Hematopoietic multipotent progenitor cell (in vitro differentiated cells): ENCODE measurements around the gene TXNRD2. TPM values are rescaled to one million over a fixed set of nuclear protein-coding genes. Genes with fewer than 3 reads are reported as not detected.
"Not testable (repeated sequence)": the region's sequence is repeated elsewhere in the genome, so short reads cannot be mapped to it uniquely, and the experiment has no call there.

Experiments used
- DNase-seq, 3 donors: peaks; one replicate each; pipeline ENCODE4 v3.0.0-alpha.2; 2011 to 2015; ENCODE audit warnings: low read depth in 2 of 3, low spot score in 2 of 3
- total RNA-seq: library from RNA; depleted of rRNA; stranded (reverse); fragments of >200 nt; gene quantifications from one replicate; pipeline ENCODE4 v1.2.3, GENCODE V29; 2012

The TXNRD2 gene
- total RNA-seq, 1 donor, result 31.5 TPM

- DNase-seq, result no peak
Measured at GRCh38 chr22:19836512-19836911, 105.1 kb downstream of the TXNRD2 start.

GRCh38 chr22:19834599-19834998 is 107.0 kb downstream of the TXNRD2 start:
- DNase-seq, result no peak

- DNase-seq, result not testable (repeated sequence)
Measured at GRCh38 chr22:19833327-19833726, 108.3 kb downstream of the TXNRD2 start.

GRCh38 chr22:19832476-19833108 is 109.0 kb downstream of the TXNRD2 start:
- peak in 1 of 3 donors; percentile 11 for DNase-seq

GRCh38 chr22:19831979-19832378 is 109.6 kb downstream of the TXNRD2 start:
- not testable (repeated sequence) for DNase-seq

GRCh38 chr22:19831016-19831415 is 110.6 kb downstream of the TXNRD2 start:
- no peak for DNase-seq

- DNase-seq, result no peak
Measured at GRCh38 chr22:19828035-19828401, 113.6 kb downstream of the TXNRD2 start.

GRCh38 chr22:19827341-19828034 is 114.1 kb downstream of the TXNRD2 start:
- DNase-seq, result no peak

- no peak for DNase-seq
Measured at GRCh38 chr22:19826619-19826950, 115.0 kb downstream of the TXNRD2 start.

- no peak for DNase-seq
Measured at GRCh38 chr22:19825904-19826618, 115.6 kb downstream of the TXNRD2 start.

Other genes with a start within 250 kb of the TXNRD2 start
- 79.4 TPM for gene SEPTIN5, start 227.3 kb downstream of the TXNRD2 start, total RNA-seq
- 11.0 TPM for gene GP1BB, start 218.3 kb downstream of the TXNRD2 start, total RNA-seq
- gene TBX1, start 181.0 kb downstream of the TXNRD2 start, total RNA-seq, result not detected
- 10.0 TPM for gene GNB1L, start 86.9 kb downstream of the TXNRD2 start, total RNA-seq
- gene RTL10, start 86.9 kb downstream of the TXNRD2 start, total RNA-seq, result 22.9 TPM
- gene COMT, start within 50 bp of the TXNRD2 start, total RNA-seq, result 416 TPM
- gene ARVCF, start 75.0 kb upstream of the TXNRD2 start, total RNA-seq, result 60.9 TPM
- 63.6 TPM for gene TANGO2, start 79.3 kb upstream of the TXNRD2 start, total RNA-seq
- 29.6 TPM for gene DGCR8, start 138.4 kb upstream of the TXNRD2 start, total RNA-seq
- 90.5 TPM for gene RANBP1, start 174.3 kb upstream of the TXNRD2 start, total RNA-seq
- gene TRMT2A, start 175.4 kb upstream of the TXNRD2 start, total RNA-seq, result 87.0 TPM
- gene ZDHHC8, start 190.0 kb upstream of the TXNRD2 start, total RNA-seq, result 29.6 TPM
- gene CCDC188, start 209.2 kb upstream of the TXNRD2 start, total RNA-seq, result 1.6 TPM